Measurements from ENCODE around the gene PTPRS.

- TF ChIP-seq, protein P1, sequence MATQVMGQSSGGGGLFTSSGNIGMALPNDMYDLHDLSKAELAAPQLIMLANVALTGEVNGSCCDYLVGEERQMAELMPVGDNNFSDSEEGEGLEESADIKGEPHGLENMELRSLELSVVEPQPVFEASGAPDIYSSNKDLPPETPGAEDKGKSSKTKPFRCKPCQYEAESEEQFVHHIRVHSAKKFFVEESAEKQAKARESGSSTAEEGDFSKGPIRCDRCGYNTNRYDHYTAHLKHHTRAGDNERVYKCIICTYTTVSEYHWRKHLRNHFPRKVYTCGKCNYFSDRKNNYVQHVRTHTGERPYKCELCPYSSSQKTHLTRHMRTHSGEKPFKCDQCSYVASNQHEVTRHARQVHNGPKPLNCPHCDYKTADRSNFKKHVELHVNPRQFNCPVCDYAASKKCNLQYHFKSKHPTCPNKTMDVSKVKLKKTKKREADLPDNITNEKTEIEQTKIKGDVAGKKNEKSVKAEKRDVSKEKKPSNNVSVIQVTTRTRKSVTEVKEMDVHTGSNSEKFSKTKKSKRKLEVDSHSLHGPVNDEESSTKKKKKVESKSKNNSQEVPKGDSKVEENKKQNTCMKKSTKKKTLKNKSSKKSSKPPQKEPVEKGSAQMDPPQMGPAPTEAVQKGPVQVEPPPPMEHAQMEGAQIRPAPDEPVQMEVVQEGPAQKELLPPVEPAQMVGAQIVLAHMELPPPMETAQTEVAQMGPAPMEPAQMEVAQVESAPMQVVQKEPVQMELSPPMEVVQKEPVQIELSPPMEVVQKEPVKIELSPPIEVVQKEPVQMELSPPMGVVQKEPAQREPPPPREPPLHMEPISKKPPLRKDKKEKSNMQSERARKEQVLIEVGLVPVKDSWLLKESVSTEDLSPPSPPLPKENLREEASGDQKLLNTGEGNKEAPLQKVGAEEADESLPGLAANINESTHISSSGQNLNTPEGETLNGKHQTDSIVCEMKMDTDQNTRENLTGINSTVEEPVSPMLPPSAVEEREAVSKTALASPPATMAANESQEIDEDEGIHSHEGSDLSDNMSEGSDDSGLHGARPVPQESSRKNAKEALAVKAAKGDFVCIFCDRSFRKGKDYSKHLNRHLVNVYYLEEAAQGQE (IDR thresholded peaks at IDR 0.05; ENCODE audit: insufficient read depth in 1 of 2, low read depth in 2 of 2, low read length in 2 of 2), result no peak
- TF ChIP-seq POLR2AphosphoS5 (IDR thresholded peaks at IDR 0.05; ENCODE audit: low read depth, low read length) (no peak), TAF1 (IDR thresholded peaks at IDR 0.05; ENCODE audit: borderline replicate concordance, insufficient read depth, low read length) (no peak), SIN3A (IDR thresholded peaks at IDR 0.05; ENCODE audit: borderline replicate concordance, insufficient read depth, low read length) (no peak)
Observed at GRCh38 chr19:5367530-5368133, 27.0 kb upstream of the PTPRS start.

Data from PFSK-1 (cell line).